Measurements from ENCODE around the gene EFNA1. TPM values are rescaled to one million over a fixed set of nuclear protein-coding genes. Genes with fewer than 3 reads are reported as not detected.

EFNA1 gene
- total and polyA plus RNA-seq, 2 of the 13 experiments (the other 11 are each of a cell fraction or from before 2014, with no cell fraction given): 81.8 to 874 TPM

DNA sequence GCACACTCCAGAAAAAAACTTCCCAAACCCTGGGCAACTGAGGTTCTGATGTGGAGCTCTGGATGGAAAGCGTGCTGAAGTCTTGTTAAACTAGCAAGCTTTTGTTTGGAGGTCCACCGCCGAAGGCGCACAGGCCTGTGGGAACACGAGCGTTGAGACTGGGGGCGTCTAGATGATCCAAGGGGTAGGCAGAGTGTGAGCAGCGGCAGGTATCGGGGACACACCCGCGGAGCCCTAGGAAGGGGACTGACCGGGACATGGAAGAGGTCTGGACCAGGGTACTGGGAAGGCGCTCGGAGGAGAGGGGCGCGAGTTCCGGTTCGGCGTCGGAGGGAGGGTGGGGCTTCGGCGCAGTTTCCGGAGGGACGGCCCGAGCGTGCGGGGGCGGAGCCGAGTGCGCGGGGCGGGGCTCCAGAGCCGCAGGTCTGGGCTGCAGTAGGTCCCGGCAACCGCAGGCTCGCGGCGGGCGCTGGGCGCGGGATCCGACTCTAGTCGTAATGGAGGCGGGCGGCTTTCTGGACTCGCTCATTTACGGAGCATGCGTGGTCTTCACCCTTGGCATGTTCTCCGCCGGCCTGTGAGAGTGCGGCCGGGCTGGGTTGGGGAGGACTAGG is 7.8 kb downstream of the EFNA1 start, which contains the start of gene SLC50A1 (continued):
- TF ChIP-seq, protein P1, sequence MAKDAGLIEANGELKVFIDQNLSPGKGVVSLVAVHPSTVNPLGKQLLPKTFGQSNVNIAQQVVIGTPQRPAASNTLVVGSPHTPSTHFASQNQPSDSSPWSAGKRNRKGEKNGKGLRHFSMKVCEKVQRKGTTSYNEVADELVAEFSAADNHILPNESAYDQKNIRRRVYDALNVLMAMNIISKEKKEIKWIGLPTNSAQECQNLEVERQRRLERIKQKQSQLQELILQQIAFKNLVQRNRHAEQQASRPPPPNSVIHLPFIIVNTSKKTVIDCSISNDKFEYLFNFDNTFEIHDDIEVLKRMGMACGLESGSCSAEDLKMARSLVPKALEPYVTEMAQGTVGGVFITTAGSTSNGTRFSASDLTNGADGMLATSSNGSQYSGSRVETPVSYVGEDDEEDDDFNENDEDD (CRISPR knock-in tag; IDR thresholded peaks at IDR 0.05; ENCODE audit: borderline replicate concordance): peak; percentile 34; the same call in 1 of the 2 replicates
- TF ChIP-seq PHB2 (IDR thresholded peaks at IDR 0.05; ENCODE audit: partially characterized antibody) (no peak), ZBTB38 (CRISPR knock-in tag; IDR thresholded peaks at IDR 0.05) (no peak), SRSF4 (IDR thresholded peaks at IDR 0.05; ENCODE audit: low read depth, low read length, poor library complexity, severe bottlenecking) (no peak), RFXAP (CRISPR knock-in tag; IDR thresholded peaks at IDR 0.05; ENCODE audit: borderline replicate concordance) (no peak; the same call in 1 of the 2 replicates), ZNF747 (CRISPR knock-in tag; IDR thresholded peaks at IDR 0.05; ENCODE audit: borderline replicate concordance) (peak; percentile 50; the same call in 1 of the 2 replicates), SPEN (CRISPR knock-in tag; IDR thresholded peaks at IDR 0.05; ENCODE audit: low read depth) (no peak; the same call in 1 of the 2 replicates), ARNTL (CRISPR knock-in tag; IDR thresholded peaks at IDR 0.05) (peak; percentile 81; the same call in 1 of the 2 replicates), ZNF567 (CRISPR knock-in tag; IDR thresholded peaks at IDR 0.05; ENCODE audit: borderline replicate concordance) (no peak; the same call in 1 of the 2 replicates), ATRX (CRISPR knock-in tag; IDR thresholded peaks at IDR 0.05; ENCODE audit: borderline replicate concordance) (no peak), ZNF30 (CRISPR knock-in tag; IDR thresholded peaks at IDR 0.05) (no peak), ZNF350 (CRISPR knock-in tag; IDR thresholded peaks at IDR 0.05; ENCODE audit: borderline replicate concordance, low read depth) (peak; percentile 73; the same call in 1 of the 2 replicates), ZNF501 (CRISPR knock-in tag; IDR thresholded peaks at IDR 0.05) (peak; percentile 87), ZNF431 (CRISPR knock-in tag; IDR thresholded peaks at IDR 0.05; ENCODE audit: borderline replicate concordance, low read depth) (peak; percentile 23; the same call in 1 of the 2 replicates), RFX5 (IDR thresholded peaks at IDR 0.05; ENCODE audit: low read depth, low read length) (no peak), ZNF577 (CRISPR knock-in tag; IDR thresholded peaks at IDR 0.05; ENCODE audit: borderline replicate concordance, low read depth) (no peak)
- TF ChIP-seq, protein P2, sequence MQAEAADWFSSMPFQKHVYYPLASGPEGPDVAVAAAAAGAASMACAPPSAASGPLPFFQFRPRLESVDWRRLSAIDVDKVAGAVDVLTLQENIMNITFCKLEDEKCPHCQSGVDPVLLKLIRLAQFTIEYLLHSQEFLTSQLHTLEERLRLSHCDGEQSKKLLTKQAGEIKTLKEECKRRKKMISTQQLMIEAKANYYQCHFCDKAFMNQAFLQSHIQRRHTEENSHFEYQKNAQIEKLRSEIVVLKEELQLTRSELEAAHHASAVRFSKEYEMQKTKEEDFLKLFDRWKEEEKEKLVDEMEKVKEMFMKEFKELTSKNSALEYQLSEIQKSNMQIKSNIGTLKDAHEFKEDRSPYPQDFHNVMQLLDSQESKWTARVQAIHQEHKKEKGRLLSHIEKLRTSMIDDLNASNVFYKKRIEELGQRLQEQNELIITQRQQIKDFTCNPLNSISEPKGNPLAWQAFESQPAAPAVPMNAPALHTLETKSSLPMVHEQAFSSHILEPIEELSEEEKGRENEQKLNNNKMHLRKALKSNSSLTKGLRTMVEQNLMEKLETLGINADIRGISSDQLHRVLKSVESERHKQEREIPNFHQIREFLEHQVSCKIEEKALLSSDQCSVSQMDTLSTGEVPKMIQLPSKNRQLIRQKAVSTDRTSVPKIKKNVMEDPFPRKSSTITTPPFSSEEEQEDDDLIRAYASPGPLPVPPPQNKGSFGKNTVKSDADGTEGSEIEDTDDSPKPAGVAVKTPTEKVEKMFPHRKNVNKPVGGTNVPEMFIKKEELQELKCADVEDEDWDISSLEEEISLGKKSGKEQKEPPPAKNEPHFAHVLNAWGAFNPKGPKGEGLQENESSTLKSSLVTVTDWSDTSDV (CRISPR knock-in tag; IDR thresholded peaks at IDR 0.05): no peak; the same call in 1 of the 2 replicates
- TF ChIP-seq, protein P3, sequence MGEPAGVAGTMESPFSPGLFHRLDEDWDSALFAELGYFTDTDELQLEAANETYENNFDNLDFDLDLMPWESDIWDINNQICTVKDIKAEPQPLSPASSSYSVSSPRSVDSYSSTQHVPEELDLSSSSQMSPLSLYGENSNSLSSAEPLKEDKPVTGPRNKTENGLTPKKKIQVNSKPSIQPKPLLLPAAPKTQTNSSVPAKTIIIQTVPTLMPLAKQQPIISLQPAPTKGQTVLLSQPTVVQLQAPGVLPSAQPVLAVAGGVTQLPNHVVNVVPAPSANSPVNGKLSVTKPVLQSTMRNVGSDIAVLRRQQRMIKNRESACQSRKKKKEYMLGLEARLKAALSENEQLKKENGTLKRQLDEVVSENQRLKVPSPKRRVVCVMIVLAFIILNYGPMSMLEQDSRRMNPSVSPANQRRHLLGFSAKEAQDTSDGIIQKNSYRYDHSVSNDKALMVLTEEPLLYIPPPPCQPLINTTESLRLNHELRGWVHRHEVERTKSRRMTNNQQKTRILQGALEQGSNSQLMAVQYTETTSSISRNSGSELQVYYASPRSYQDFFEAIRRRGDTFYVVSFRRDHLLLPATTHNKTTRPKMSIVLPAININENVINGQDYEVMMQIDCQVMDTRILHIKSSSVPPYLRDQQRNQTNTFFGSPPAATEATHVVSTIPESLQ (CRISPR knock-in tag; conservative IDR thresholded peaks at IDR 0.05): no peak
- TF ChIP-seq, protein P4, sequence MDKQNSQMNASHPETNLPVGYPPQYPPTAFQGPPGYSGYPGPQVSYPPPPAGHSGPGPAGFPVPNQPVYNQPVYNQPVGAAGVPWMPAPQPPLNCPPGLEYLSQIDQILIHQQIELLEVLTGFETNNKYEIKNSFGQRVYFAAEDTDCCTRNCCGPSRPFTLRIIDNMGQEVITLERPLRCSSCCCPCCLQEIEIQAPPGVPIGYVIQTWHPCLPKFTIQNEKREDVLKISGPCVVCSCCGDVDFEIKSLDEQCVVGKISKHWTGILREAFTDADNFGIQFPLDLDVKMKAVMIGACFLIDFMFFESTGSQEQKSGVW (CRISPR knock-in tag; IDR thresholded peaks at IDR 0.05; ENCODE audit: borderline replicate concordance): no peak
- TF ChIP-seq, protein P5, sequence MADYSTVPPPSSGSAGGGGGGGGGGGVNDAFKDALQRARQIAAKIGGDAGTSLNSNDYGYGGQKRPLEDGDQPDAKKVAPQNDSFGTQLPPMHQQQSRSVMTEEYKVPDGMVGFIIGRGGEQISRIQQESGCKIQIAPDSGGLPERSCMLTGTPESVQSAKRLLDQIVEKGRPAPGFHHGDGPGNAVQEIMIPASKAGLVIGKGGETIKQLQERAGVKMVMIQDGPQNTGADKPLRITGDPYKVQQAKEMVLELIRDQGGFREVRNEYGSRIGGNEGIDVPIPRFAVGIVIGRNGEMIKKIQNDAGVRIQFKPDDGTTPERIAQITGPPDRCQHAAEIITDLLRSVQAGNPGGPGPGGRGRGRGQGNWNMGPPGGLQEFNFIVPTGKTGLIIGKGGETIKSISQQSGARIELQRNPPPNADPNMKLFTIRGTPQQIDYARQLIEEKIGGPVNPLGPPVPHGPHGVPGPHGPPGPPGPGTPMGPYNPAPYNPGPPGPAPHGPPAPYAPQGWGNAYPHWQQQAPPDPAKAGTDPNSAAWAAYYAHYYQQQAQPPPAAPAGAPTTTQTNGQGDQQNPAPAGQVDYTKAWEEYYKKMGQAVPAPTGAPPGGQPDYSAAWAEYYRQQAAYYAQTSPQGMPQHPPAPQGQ (CRISPR knock-in tag; IDR thresholded peaks at IDR 0.05; ENCODE audit: borderline replicate concordance): peak; percentile 94

Measured in HepG2 (cell line).